GM18870 (cell line): ENCODE results near the gene BCL2L12.
A peak's percentile ranks its signal among the peaks of the same experiment; 100 is the strongest.
"Not testable (repeated sequence)": the region's sequence is repeated elsewhere in the genome, so short reads cannot be mapped to it uniquely, and the experiment has no call there.

Source experiments
- ATAC-seq: cut with Tn5 transposase; IDR thresholded peaks from one replicate; pipeline ENCODE4 v1.9.1; 2021; ENCODE audit warnings: moderate library complexity; ENCODE audit not compliant: unreplicated experiment

BCL2L12 gene

GRCh38 chr19:49665351-49666119 is at the start of gene BCL2L12, which contains the start of gene IRF3:
Gene BCL2L12, plus strand, starts transcription at chr19:49665933. Its CDS starts 760 bp downstream, at chr19:49666693.
Gene IRF3, minus strand, starts transcription at chr19:49665857. Its CDS starts 1,019 bp downstream, at chr19:49664838.
- peak; percentile 68 for ATAC-seq

GRCh38 chr19:49616532-49616931 is 49.2 kb upstream of the BCL2L12 start:
- no peak for ATAC-seq

- no peak for ATAC-seq
Measured at GRCh38 chr19:49616945-49617344, 48.8 kb upstream of the BCL2L12 start.

- not testable (repeated sequence) for ATAC-seq
Measured at GRCh38 chr19:49617860-49618259, 47.9 kb upstream of the BCL2L12 start.

GRCh38 chr19:49624967-49625910 is 40.5 kb upstream of the BCL2L12 start:
- no peak for ATAC-seq

- ATAC-seq: no peak
Measured at GRCh38 chr19:49626226-49626625, 39.5 kb upstream of the BCL2L12 start.

GRCh38 chr19:49629659-49630058 is 36.1 kb upstream of the BCL2L12 start:
- no peak for ATAC-seq

GRCh38 chr19:49631014-49631588 is 34.6 kb upstream of the BCL2L12 start:
- ATAC-seq: no peak

- no peak for ATAC-seq
Measured at GRCh38 chr19:49631610-49632192, 34.0 kb upstream of the BCL2L12 start.

- no peak for ATAC-seq
Measured at GRCh38 chr19:49632576-49632975, 33.2 kb upstream of the BCL2L12 start.

GRCh38 chr19:49633273-49633672 is 32.5 kb upstream of the BCL2L12 start:
- ATAC-seq: not testable (repeated sequence)

- ATAC-seq: no peak
Measured at GRCh38 chr19:49635530-49636232, 30.1 kb upstream of the BCL2L12 start.

GRCh38 chr19:49636233-49636932 is 29.4 kb upstream of the BCL2L12 start:
- no peak for ATAC-seq

GRCh38 chr19:49637821-49638738 is 27.7 kb upstream of the BCL2L12 start:
- no peak for ATAC-seq

- ATAC-seq: no peak
Measured at GRCh38 chr19:49639401-49640112, 26.2 kb upstream of the BCL2L12 start.

GRCh38 chr19:49640113-49640898 is 25.4 kb upstream of the BCL2L12 start, which contains the start of gene RRAS:
Gene RRAS, minus strand, starts transcription at chr19:49640143. Its CDS starts 45 bp downstream, at chr19:49640098.
- peak; percentile 65 for ATAC-seq
